Endothelial cell of umbilical vein (primary cell): ENCODE measurements around the gene ORMDL3. TPM values are rescaled to one million over a fixed set of nuclear protein-coding genes. Genes with fewer than 3 reads are reported as not detected.

Experiments
- BruUV-seq: library from RNA; stranded (reverse); fragments of 400-500 nt; replicated peaks from 2 replicates; lab custom pipeline; 2021; lab: Mats Ljungman, UMichigan
- CTCF ChIA-PET: fragments of 300-600, 350-600 bp; sonication (Branson Sonifier 250); formaldehyde crosslinking; loops from one replicate; lab custom pipeline; 2021; ENCODE audit warnings: antibody characterized with exemption, inconsistent platforms; lab: Charles Lee
- POLR2A ChIA-PET: fragments of 300-600, 350-600 bp; sonication (Branson Sonifier 250); formaldehyde crosslinking; loops from one replicate; lab custom pipeline; 2021; ENCODE audit warnings: antibody characterized with exemption, inconsistent platforms; lab: Charles Lee
- DNase-seq: peaks from one replicate; pipeline ENCODE4 v3.0.0-alpha.2; 2011; ENCODE audit warnings: low read depth, low spot score
- FAIRE-seq: peaks from 2 replicates; lab custom pipeline; 2011; peaks lifted over from hg19 to GRCh38; lab: Jason Lieb, UNC
- H2AFZ ChIP-seq: 2 replicates; pipeline ENCODE4 v1.6.0; 2012; ENCODE audit warnings: low read depth, low read length, control low read depth, inconsistent platforms
- H3K27ac ChIP-seq: 2 replicates; pipeline ENCODE4 v1.5.1; 2011; ENCODE audit warnings: low read depth, mild to moderate bottlenecking, control low read depth, low read length, moderate library complexity; ENCODE audit not compliant: insufficient read depth
- H3K27me3 ChIP-seq, 2 experiments: 2 replicates each; pipeline versions ENCODE4 v1.6.0 to v1.6.1; 2011; ENCODE audit warnings: low read length in 2 of 2, mixed read lengths in 1 of 2; ENCODE audit not compliant: control insufficient read depth in 2 of 2, insufficient read depth in 2 of 2
- H3K36me3 ChIP-seq, 2 experiments: 2 replicates in 1 of 2; 3 replicates in 1 of 2; pipeline ENCODE4 v1.5.1; 2011; ENCODE audit warnings: low read length in 2 of 2, mild to moderate bottlenecking in 1 of 2, moderate library complexity in 1 of 2; ENCODE audit not compliant: control insufficient read depth in 2 of 2, insufficient read depth in 2 of 2; ENCODE audit errors: extremely low read depth in 1 of 2
- H3K4me1 ChIP-seq: 3 replicates; pipeline ENCODE4 v1.5.1; 2011; ENCODE audit warnings: mild to moderate bottlenecking, low read length; ENCODE audit not compliant: control insufficient read depth, insufficient read depth; ENCODE audit errors: extremely low read depth
- H3K4me2 ChIP-seq: 2 replicates; pipeline ENCODE4 v1.6.1; 2011; ENCODE audit warnings: low read length, control low read depth, mixed read lengths; ENCODE audit not compliant: insufficient read depth
- H3K4me3 ChIP-seq, 3 experiments: fragments of 200-600 bp in 1 of 3; sonication (generic), shearing (Covaris generic) in 1 of 3; replicated peaks in 1 of 3; 2 replicates each; pipeline ENCODE4 v1.5.1; 2011 to 2016; ENCODE audit warnings: control low read depth in 3 of 3, low read length in 3 of 3, mild to moderate bottlenecking in 2 of 3, inconsistent platforms in 1 of 3, low read depth in 1 of 3, moderate library complexity in 1 of 3; ENCODE audit not compliant: insufficient read depth in 1 of 3
- H3K79me2 ChIP-seq: 2 replicates; pipeline ENCODE4 v1.6.0; 2012; ENCODE audit warnings: low read length, inconsistent platforms; ENCODE audit not compliant: control insufficient read depth, insufficient read depth
- H3K9ac ChIP-seq: replicated peaks from 2 replicates; pipeline ENCODE3; 2011; ENCODE audit warnings: low read length, control low read depth; ENCODE audit not compliant: insufficient read depth; ENCODE audit errors: extremely low read depth
- H3K9me1 ChIP-seq: replicated peaks from 3 replicates; pipeline ENCODE4 v1.6.0; 2011; ENCODE audit warnings: mild to moderate bottlenecking, low read length; ENCODE audit not compliant: control insufficient read depth, insufficient read depth; ENCODE audit errors: extremely low read depth
- H3K9me3 ChIP-seq: replicated peaks from 2 replicates; pipeline ENCODE4 v1.5.1; 2012; ENCODE audit warnings: low read length, inconsistent platforms; ENCODE audit not compliant: control insufficient read depth, insufficient read depth
- H4K20me1 ChIP-seq: replicated peaks from 2 replicates; pipeline ENCODE3; 2011; ENCODE audit warnings: mild to moderate bottlenecking, low read length; ENCODE audit not compliant: control insufficient read depth, insufficient read depth; ENCODE audit errors: extremely low read depth
- CTCF ChIP-seq, 2 donors: IDR thresholded peaks; 1 replicate in 1 of 2; 2 replicates in 1 of 2; pipeline ENCODE4 v1.5.1; 2011; ENCODE audit warnings: low read length in 2 of 2, mild to moderate bottlenecking in 2 of 2, moderate library complexity in 2 of 2, control low read depth in 1 of 2, inconsistent platforms in 1 of 2, low read depth in 1 of 2; ENCODE audit not compliant: insufficient read depth in 1 of 2; ENCODE audit errors: extremely low read depth in 1 of 2
- EZH2 ChIP-seq: IDR thresholded peaks from 2 replicates; pipeline ENCODE4 v1.6.1; 2012; ENCODE audit warnings: borderline replicate concordance, low read depth, mild to moderate bottlenecking, moderate library complexity, low read length, inconsistent platforms; ENCODE audit not compliant: severe bottlenecking
- FOS ChIP-seq: IDR thresholded peaks from 2 replicates; pipeline ENCODE4 v1.6.1; 2011; ENCODE audit warnings: mild to moderate bottlenecking, low read length, moderate library complexity, borderline replicate concordance; ENCODE audit not compliant: insufficient read depth
- GATA2 ChIP-seq: IDR thresholded peaks from 2 replicates; pipeline ENCODE4 v1.7.0; 2011; ENCODE audit warnings: low read depth, mild to moderate bottlenecking, moderate library complexity, mixed read lengths, low read length; ENCODE audit not compliant: insufficient read length, insufficient read depth
- JUN ChIP-seq: IDR thresholded peaks from 2 replicates; pipeline ENCODE4 v1.6.1; 2011; ENCODE audit warnings: borderline replicate concordance, low read depth; ENCODE audit not compliant: insufficient read length, insufficient read depth
- MYC ChIP-seq: IDR thresholded peaks from one replicate; pipeline ENCODE4 v1.6.1; 2011; ENCODE audit warnings: mild to moderate bottlenecking, low read depth, low read length
- POLR2A ChIP-seq: IDR thresholded peaks from 2 replicates; pipeline ENCODE4 v1.6.1; 2012; ENCODE audit warnings: low read depth, mild to moderate bottlenecking, control low read depth, low read length
- POLR2AphosphoS5 ChIP-seq: IDR thresholded peaks from 2 replicates; pipeline ENCODE4 v1.6.1; 2012; ENCODE audit warnings: low read depth, mild to moderate bottlenecking, control low read depth, low read length, moderate library complexity; ENCODE audit not compliant: insufficient read depth
- dilution Hi-C: fragments of 300-500 bp; cut with MboI; formaldehyde crosslinking; loops from one replicate; pipeline ENCODE4 v1.15.0; 2019; ENCODE audit warnings: low sequenced_read_pairs; ENCODE audit not compliant: extremely low pct_ligation_motif_present
- intact Hi-C: fragments of 100-400 bp; cut with micrococcal nuclease; formaldehyde crosslinking; loops from one replicate; pipeline ENCODE4 v1.10.0; 2022
- polyA plus RNA-seq, 4 experiments: library from polyadenylated mRNA; depleted of rRNA in 3 of 4; stranded (reverse) in 3 of 4; unstranded in 1 of 4; fragments of >200 nt; gene quantifications; 2 replicates each; pipeline versions ENCODE4 v1.2.1 to v1.2.3, GENCODE V29; 2011 to 2012; ENCODE audit warnings: missing spikeins in 1 of 4
- total RNA-seq: library from RNA; stranded (reverse); gene quantifications from 2 replicates; pipeline ENCODE4 v1.2.3, GENCODE V29; 2021
- TF ChIP-seq, protein P1 (sequence below): IDR thresholded peaks from 2 replicates; pipeline ENCODE4 v1.6.1; 2011; ENCODE audit not compliant: insufficient read depth, insufficient read length

ORMDL3 gene
- total and polyA plus RNA-seq, 2 donors (not counting 3 experiments of a cell fraction or from before 2014, with no cell fraction given) = 29.8 to 49.8 TPM

DNA sequence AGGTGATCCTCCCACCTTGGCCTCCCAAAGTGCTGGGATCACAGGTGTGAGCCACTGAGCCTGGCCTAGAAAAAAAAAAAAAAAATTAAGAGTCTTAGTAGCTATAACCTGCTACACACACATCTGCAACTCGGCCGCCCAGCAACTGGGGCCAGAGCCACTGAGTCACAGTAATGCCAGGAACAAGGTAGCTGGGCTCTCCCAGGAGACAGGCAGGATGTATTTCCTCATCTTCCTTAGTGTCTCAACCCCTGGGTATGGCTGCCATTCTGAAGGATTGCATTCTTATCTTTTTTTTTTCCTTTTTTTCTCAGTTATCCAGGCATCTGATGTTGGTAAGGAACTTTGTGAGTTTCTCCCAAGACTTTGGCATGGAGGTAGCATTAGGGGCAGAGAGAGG is 46.1 kb upstream of the ORMDL3 start:
- dilution Hi-C loops (no loop called here), intact Hi-C loops (no loop called here)
- H4K20me1 ChIP-seq = no peaks in the 10 kb centered on the region

More for the DNA sequence above, 46.1 kb upstream of the ORMDL3 start:
- TF ChIP-seq CTCF (IDR thresholded peaks at IDR 0.05; ENCODE audit: extremely low read depth in 1 of 2, insufficient read depth in 1 of 2, low read depth in 1 of 2, low read length in 2 of 2) (no peak), MYC (no peak), EZH2 (no peak), GATA2 (no peak), POLR2A (no peak), JUN (no peak), FOS (no peak), POLR2AphosphoS5 (no peak)
- TF ChIP-seq, protein P1, sequence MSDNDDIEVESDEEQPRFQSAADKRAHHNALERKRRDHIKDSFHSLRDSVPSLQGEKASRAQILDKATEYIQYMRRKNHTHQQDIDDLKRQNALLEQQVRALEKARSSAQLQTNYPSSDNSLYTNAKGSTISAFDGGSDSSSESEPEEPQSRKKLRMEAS = no peak
- H2AFZ ChIP-seq = no peak overlapping the region
- FAIRE-seq (no peak), DNase-seq (no peak)
- no peak overlapping the region for H3K4me2 ChIP-seq
- POLR2A ChIA-PET = no interaction called here
- H3K27me3 ChIP-seq = peaks cover 19 to 34% of the 10 kb centered on the region in 2 experiments
- H3K4me3 ChIP-seq = no peak overlapping the region
- no peak overlapping the region for H3K9ac ChIP-seq
- no peak overlapping the region for H3K27ac ChIP-seq
- BruUV-seq = no TSS peak
- no peaks in the 10 kb centered on the region for H3K9me1 ChIP-seq
- no peaks in the 10 kb centered on the region for H3K4me1 ChIP-seq
- no peaks in the 10 kb centered on the region for H3K9me3 ChIP-seq
- no peaks in the 10 kb centered on the region for H3K36me3 ChIP-seq
- CTCF ChIA-PET = interaction anchor here (1.1 to 6.5 kb wide), 2 partner anchors 15 to 320 kb away, joined by 3 to 35 read pairs; no protein-coding TSS in a partner anchor
- H3K79me2 ChIP-seq = no peaks in the 10 kb centered on the region
